GM19324 (cell line): Measurements from ENCODE around the gene CISD3.

Experiments
- ATAC-seq: cut with Tn5 transposase; IDR thresholded peaks from one replicate; pipeline ENCODE4 v1.9.1; 2021; ENCODE audit warnings: mild to moderate bottlenecking, moderate library complexity; ENCODE audit not compliant: unreplicated experiment, low FRiP score

CISD3 gene, protein sequence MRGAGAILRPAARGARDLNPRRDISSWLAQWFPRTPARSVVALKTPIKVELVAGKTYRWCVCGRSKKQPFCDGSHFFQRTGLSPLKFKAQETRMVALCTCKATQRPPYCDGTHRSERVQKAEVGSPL

DNA sequence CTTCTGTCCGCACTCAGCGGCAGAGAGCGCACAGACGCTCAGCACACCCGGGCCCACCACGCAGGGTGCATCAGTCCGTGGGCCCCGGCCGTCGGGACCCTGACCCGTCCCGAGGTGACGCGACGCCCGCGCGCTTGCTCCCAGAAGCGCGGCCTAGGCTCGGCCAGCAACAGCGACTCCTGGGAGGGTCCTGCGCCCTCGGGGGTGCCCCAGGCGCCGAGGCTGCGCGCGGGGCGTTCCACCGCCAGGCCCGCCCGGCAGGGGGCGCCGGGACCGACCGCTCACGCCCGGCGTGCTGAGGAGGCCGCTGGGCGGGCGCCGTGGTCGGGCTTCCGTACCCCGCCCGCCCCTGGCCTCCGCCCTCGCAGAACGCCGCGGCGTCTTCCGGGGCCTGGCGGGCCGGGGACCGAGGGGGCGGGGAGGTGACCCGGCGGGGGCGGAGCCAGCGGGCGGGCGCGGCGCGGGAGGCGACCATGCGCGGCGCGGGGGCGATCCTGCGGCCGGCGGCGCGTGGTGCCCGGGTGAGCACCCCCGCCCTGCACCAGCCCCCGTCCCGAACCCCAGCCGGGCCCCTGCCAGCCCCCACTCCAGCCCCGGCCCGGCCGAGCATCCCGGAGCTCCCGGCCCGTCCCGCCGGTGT, at the start of gene CISD3:
Gene CISD3 (plus strand): TSS at position 456 of the 640 bp plus-strand sequence. CDS start 18 bp downstream, at position 474.
- peak; percentile 85 for ATAC-seq

DNA sequence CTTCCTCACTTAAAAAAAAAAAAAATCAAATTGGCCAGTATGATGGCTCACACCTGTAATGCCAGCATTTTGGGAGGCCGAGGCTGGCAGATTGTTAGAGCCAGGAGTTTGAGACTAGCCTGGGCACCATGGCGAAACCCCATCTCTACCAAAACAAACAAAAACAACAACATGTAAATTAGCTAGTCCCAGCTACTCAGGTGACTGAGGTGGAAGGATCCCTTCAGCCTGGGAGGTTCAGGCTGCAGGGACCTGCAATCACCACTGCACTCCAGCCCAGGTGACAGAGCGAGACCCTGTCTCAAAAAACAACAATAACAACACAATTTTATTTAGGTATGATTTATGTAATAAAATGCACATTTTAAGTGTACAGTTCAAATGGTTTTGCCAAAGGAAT, 49.0 kb upstream of the CISD3 start:
- ATAC-seq = no peak

- ATAC-seq = no peak
These were observed 44.6 kb upstream of the CISD3 start for GRCh38 chr17:38685491-38685890.

- no peak for ATAC-seq
These were observed 42.9 kb upstream of the CISD3 start for GRCh38 chr17:38687286-38687685.

DNA sequence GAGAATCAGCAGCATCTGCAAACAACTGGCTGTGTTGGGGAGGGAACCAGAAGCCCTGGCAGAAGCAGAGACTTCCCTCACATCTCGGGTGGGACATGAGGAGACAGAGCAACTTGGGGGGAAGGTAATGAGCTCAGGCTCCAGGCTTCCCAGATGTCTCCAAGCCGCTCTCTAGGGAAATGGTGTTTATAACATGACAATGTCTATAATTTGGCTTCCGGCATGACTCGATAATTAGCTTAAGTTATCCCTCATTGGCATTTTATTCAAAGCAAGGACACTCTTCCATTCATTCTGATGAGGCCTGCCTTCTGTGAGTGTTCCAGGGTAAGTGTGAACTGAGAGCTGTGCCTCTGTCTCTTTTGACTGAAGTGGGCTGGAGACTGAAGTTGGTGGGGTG, 39.8 kb upstream of the CISD3 start:
- ATAC-seq = no peak

- ATAC-seq = no peak
These were observed 39.0 kb upstream of the CISD3 start for GRCh38 chr17:38691154-38691553.

GRCh38 chr17:38693700-38694329, 36.3 kb upstream of the CISD3 start:
- ATAC-seq = no peak

DNA sequence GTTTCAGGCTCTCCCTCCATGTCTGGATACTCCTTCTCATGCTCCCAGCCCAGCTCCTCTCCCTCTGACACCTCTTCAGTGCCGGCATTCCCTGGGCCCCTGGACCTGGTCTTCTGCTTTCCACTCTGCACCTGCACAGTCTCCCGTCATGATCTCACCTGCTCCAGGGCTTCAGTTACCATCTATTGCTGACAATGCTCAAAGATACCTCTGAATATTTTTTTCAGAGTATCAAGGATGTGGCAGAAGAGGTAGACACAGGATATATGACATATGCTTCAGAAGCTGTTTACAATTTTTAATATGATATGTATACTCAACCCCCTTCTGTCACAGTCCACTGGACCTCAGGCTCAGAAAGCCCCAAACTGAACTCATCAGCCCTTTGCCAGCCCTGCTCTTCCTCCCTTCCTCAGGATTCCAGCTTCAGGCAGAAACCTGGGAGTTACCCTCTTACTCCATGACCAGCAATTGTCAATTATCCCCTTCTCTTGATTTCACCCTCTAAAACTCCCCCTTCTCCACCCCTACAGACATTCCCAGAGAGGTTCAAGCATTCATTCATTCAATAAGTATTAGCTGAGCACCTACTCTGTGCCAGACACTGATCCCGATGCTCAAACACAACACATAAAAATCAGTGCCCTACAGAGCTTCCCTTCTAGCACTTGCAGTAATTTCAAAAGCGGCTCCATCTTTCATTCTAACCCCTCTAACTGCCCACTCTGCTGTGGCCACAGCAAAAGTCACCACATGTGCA, 32.9 kb upstream of the CISD3 start:
- ATAC-seq = no peak

- no peak for ATAC-seq
These were observed 31.4 kb upstream of the CISD3 start for GRCh38 chr17:38698760-38699159.

GRCh38 chr17:38701504-38702165, 28.5 kb upstream of the CISD3 start:
- peak; percentile 4 for ATAC-seq

DNA sequence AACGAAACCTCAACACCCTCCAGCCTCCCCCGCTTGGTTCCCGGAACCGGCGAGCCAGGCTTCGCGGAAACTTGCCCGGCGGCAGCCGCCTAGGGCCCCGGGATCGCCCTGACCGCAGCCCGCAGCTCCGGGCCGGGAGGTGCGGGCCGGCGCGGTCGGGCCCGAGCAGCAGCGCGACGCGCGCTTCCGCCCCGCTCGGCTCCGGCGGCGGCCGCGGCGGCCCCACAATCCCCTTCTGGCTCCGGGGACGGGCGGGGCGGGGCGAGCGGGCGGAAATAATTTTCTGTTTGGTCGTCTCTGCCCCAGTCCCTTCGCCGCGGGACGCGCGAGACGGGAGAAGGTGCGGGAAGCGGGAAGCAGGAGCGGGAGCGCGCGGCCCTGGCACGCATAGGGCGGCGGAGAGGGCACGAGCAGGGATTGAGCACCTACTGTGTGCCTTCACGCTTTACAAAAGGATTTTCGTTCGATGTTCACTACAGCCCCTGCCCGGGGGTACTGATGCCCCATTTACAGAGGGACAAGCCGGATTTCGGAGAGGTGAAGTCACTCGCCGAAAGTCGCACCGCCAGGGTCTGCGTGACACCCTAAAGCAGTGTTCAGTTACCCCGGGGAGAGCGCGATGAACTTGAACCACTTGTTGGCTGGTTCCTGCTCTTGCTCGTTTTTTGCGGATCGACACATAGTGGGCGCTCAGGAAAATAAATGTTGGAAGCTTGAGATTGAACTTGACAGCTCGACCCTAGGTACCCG, 27.8 kb upstream of the CISD3 start:
- peak; percentile 40 for ATAC-seq

GRCh38 chr17:38702916-38703741, 27.0 kb upstream of the CISD3 start:
- peak; percentile 3 for ATAC-seq

DNA sequence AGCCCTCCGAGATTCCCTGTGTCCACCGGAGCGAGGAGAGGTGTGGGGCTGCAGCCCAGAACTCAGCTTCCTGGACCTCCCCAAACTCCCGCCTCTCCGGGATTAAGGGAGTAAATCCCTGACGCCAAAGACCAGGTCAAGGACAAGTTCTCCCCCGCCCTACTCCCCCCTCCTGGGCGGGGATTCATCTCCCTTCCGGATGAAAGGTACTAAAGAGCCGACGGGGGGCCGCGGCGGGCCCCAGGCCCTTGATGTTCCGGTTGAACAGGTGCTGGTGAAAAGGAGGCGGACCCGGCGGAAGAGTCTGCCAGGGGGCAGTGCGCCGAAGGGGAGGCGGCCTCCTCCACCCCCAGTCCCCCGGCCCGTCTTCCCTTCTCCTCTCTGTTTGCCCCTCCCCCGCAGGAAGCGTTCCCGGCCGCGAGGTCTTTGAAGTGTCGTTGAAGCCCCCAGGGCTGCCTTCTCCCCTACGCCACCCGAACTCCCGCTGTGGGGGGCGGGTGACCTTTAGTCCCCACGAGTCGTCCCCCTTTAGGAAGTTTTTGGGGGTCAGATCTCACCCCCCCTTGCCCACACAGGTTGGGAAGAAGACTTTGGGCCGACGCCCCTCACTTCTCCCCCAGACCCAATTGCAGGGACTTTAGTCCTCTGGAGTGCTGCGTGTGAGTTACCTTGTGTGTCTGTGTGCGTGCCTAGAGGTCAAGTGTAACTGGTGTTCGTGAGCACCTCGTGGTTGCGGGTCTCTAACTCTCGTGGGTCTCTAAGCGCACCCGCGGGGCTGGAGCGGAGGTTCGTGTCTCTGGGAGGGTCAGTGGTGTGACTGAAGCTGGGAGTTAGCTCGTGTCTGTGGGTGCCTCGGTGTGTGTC, 26.2 kb upstream of the CISD3 start:
- peak; percentile 30 for ATAC-seq

DNA sequence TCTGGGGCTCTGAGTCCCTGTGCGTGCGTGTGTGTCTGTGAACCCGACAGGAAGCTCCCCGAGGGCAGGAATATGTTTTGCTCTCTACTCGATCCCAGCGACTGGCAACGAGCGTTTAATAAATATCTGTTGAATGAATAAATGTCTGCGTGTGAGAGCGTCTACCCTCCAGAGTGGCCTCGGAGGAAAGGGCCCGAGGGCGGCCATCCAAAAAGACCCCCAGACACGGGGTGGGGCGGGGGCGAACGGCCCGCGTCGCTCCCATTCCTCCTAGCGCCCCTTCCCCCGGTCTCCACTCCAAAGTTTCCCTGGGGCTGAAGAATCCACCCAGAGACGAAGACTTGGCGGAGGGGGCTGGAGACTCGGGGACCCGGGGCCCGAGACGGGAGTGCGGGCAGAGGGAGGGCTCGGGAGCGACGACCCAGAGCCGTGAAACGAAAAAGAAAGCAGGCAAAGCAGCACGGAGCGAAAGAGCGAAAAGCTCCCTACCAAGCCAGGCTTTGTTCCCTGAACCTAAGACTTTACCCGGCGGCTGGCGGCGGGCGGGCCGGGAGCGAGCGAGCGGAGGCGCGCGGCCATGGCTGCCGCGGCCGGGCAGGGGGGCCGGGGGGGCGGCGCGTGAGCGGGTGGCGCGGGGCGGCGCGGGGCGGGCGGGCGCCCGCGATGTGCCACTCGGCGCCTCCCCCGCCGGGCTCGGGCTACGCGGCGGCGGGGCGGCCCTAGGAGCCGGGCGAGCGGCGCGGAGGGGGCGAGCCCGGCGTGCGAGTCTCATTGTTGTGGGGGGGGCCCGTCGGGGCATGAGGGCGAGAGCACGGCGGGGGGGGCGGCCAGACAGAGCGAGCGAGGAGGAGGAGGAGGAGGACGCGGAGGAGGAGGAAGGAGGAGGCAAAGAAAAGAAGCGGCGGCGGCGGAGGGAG, 25.3 kb upstream of the CISD3 start, which contains the start of gene MLLT6:
Gene MLLT6 (plus strand): TSS at position 668 of the 917 bp plus-strand sequence. CDS start 360 bp downstream, outside the sequence.
- ATAC-seq = no peak

DNA sequence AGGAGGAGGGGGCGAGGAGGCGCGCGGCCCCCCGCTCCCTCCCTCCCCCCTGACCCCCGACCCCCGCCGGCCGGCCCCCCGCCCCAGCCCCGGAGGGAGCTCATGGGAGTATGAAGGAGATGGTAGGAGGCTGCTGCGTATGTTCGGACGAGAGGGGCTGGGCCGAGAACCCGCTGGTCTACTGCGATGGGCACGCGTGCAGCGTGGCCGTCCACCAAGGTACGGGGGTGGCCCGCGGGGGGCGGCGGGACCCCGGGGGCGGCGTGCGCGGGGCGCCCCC, 24.7 kb upstream of the CISD3 start:
- no peak for ATAC-seq

DNA sequence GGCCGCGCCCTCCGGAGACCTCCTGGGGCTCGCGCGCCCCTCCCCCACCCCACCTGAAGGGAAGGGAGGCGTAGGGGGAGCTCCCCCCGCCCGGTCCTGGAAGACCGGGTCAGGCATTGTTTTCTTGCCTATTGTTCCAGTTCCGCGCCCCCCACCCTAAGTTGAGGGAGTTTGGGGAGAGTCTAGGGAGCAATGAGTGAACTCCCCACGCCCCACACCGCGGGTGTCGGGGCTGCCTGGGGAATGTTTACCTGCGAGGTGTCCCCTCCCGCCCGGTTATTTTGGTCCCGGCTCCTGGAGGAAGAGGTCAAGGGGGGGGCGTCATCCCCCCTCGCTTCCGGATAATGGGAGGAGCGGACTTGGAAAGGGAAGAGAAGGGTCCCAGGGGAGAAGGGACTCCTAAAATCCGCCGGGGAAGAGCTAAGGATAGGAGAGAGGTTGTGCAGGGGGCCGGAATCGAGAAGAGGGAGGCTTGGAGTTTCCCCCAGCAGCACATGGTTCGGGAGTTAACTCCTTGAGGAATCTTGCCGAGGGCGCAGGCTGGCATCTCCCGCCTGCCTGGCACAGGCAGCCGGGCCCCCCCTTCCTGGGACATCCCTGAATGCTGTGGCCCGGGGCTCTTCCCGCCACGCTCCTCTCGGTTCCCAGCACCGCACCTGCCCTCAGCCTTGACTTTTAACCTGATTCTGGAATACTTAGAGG, 24.2 kb upstream of the CISD3 start:
- ATAC-seq = no peak
